HepG2 (cell line): ENCODE data around the gene CTPS2. TPM values are rescaled to one million over a fixed set of nuclear protein-coding genes. Genes with fewer than 3 reads are reported as not detected.
"Not testable (repeated sequence)": the region's sequence is repeated elsewhere in the genome, so short reads cannot be mapped to it uniquely, and the experiment has no call there.

Source experiments
- ATAC-seq: fragments of 200-7000 bp; cut with Tn5 transposase; 3 replicates; pipeline ENCODE4 v1.9.1; 2020; ENCODE audit warnings: mild to moderate bottlenecking, moderate library complexity
- BruUV-seq: library from RNA; stranded (reverse); fragments of 400-500 nt; replicated peaks from 2 replicates; lab custom pipeline; 2021; lab: Mats Ljungman, UMichigan
- CTCF ChIA-PET: fragments of 300-600 bp; formaldehyde crosslinking; extraction: SDS; loops from one replicate; lab custom pipeline; 2021; ENCODE audit warnings: low total read pairs, inconsistent platforms, low intra/inter-chr PET ratio; lab: Yijun Ruan, JAX
- POLR2A ChIA-PET: fragments of 350-600 bp; sonication (Branson Sonifier 250); formaldehyde crosslinking; loops from one replicate; lab custom pipeline; 2020; ENCODE audit warnings: antibody characterized with exemption, inconsistent platforms; lab: Yijun Ruan, JAX
- DNase-seq: peaks from one replicate; pipeline ENCODE4 v3.0.0-alpha.2; 2015; ENCODE audit warnings: low spot score
- FAIRE-seq: peaks from 3 replicates; lab custom pipeline; 2011; peaks lifted over from hg19 to GRCh38; lab: Jason Lieb, UNC
- H2AFZ ChIP-seq: one replicate; pipeline ENCODE4 v1.6.1; 2011; ENCODE audit warnings: low read length, inconsistent platforms
- H3K27ac ChIP-seq: fragments of 300-600 bp; 3 replicates; pipeline ENCODE4 v1.8.0; 2011; ENCODE audit warnings: mixed run types, mild to moderate bottlenecking, mixed read lengths, low read length, inconsistent platforms; ENCODE audit not compliant: insufficient read depth; ENCODE audit errors: extremely low read length
- H3K27me3 ChIP-seq, 2 experiments: fragments of 200-600 bp in 1 of 2; 2 replicates in 1 of 2; 3 replicates in 1 of 2; pipeline versions ENCODE4 v1.6.0 to v1.8.0; 2011; ENCODE audit warnings: low read length in 2 of 2, mild to moderate bottlenecking in 2 of 2, moderate library complexity in 2 of 2, inconsistent platforms in 1 of 2; ENCODE audit not compliant: insufficient read depth in 2 of 2, control insufficient read depth in 1 of 2
- H3K36me3 ChIP-seq, 2 experiments: fragments of 200-600 bp in 1 of 2; replicated peaks in 1 of 2; 2 replicates in 1 of 2; 3 replicates in 1 of 2; pipeline versions ENCODE4 v1.5.1 to v1.8.0; 2011; ENCODE audit warnings: low read length in 2 of 2, inconsistent platforms in 1 of 2; ENCODE audit not compliant: insufficient read depth in 2 of 2, control insufficient read depth in 1 of 2
- H3K4me1 ChIP-seq: 2 replicates; pipeline ENCODE4 v1.5.1; 2012; ENCODE audit warnings: low read length, inconsistent platforms; ENCODE audit not compliant: insufficient read depth
- H3K4me2 ChIP-seq: 2 replicates; pipeline ENCODE4 v1.6.0; 2011; ENCODE audit warnings: low read depth, low read length, inconsistent platforms
- H3K4me3 ChIP-seq, 3 experiments: fragments of 200-600 bp in 1 of 3; sonication (generic), shearing (Covaris generic) in 1 of 3; replicated peaks in 1 of 3; 2 replicates each; pipeline ENCODE4 v1.5.1; 2011 to 2016; ENCODE audit warnings: low read length in 3 of 3, inconsistent platforms in 2 of 3, low read depth in 2 of 3, mild to moderate bottlenecking in 2 of 3, control low read depth in 1 of 3, mixed read lengths in 1 of 3; ENCODE audit not compliant: insufficient read depth in 1 of 3
- H3K79me2 ChIP-seq: one replicate; pipeline ENCODE4 v1.6.1; 2011; ENCODE audit warnings: low read length, inconsistent platforms; ENCODE audit not compliant: insufficient read depth
- H3K9ac ChIP-seq: 2 replicates; pipeline ENCODE4 v1.6.0; 2011; ENCODE audit warnings: mild to moderate bottlenecking, low read depth, low read length, inconsistent platforms; ENCODE audit not compliant: insufficient read depth
- H3K9me3 ChIP-seq: 2 replicates; pipeline ENCODE4 v1.5.1; 2012; ENCODE audit warnings: mild to moderate bottlenecking, low read length
- H4K20me1 ChIP-seq: 2 replicates; pipeline ENCODE4 v1.6.0; 2011; ENCODE audit warnings: inconsistent platforms, mild to moderate bottlenecking, low read length, moderate library complexity; ENCODE audit not compliant: insufficient read depth
- PHF21A ChIP-seq: sonication (generic); formaldehyde crosslinking; IDR thresholded peaks from 2 replicates; pipeline ENCODE4 v1.5.0; 2020; ENCODE audit warnings: mild to moderate bottlenecking, missing genetic modification reagents
- ZBTB21 ChIP-seq: sonication (generic); formaldehyde crosslinking; IDR thresholded peaks from 2 replicates; pipeline ENCODE4 v1.4.0; 2020; ENCODE audit warnings: missing genetic modification reagents
- ZNF282 ChIP-seq: fragments of 450-650 bp; IDR thresholded peaks from 2 replicates; pipeline ENCODE4 v1.6.1; 2018; ENCODE audit not compliant: partially characterized antibody
- ZNF484 ChIP-seq: sonication (generic); formaldehyde crosslinking; IDR thresholded peaks from 2 replicates; pipeline ENCODE4 v1.5.1; 2020; ENCODE audit warnings: mild to moderate bottlenecking, low read depth, missing genetic modification reagents, borderline replicate concordance
- WGBS: methylation state at CpG from one replicate; pipeline ENCODE4 v1.1.6; 2017; ENCODE audit warnings: low lambda C conversion rate; 5-methylcytosine and 5-hydroxymethylcytosine counted together
- in situ Hi-C: cut with HindIII; loops from 2 replicates; pipeline ENCODE4 v1.10.0; 2017; ENCODE audit warnings: low pct_unique_long_range_greater_than_20kb; ENCODE audit not compliant: extremely low pct_ligation_motif_present
- intact Hi-C: fragments of 100-400 bp; cut with micrococcal nuclease; formaldehyde crosslinking; loops from one replicate; pipeline ENCODE4 v1.10.0; 2022; ENCODE audit not compliant: unreplicated experiment
- polyA plus RNA-seq, 8 experiments: library from polyadenylated mRNA; depleted of rRNA in 3 of 8; stranded (reverse) in 7 of 8; unstranded in 1 of 8; fragments of >200 nt; fragmentation: Illumina TruSeq in 4 of 8; extraction: Trizol in 4 of 8; gene quantifications; 2 replicates each; pipeline versions ENCODE4 v1.2.1 to v1.2.3, GENCODE V29; 2011 to 2016; ENCODE audit warnings: low read depth in 4 of 8, missing spikeins in 1 of 8, mixed read lengths in 1 of 8; ENCODE audit not compliant: insufficient read depth in 1 of 8
- total RNA-seq, 5 experiments: library from RNA; depleted of rRNA; stranded (reverse); fragments of >200 nt; fragmentation: Illumina TruSeq; extraction: Trizol; gene quantifications; 2 replicates each; pipeline ENCODE4 v1.2.3, GENCODE V29; 2016; ENCODE audit warnings: low read depth in 1 of 5
- TF ChIP-seq, protein P1 (sequence below): sonication (generic); formaldehyde crosslinking; IDR thresholded peaks from 2 replicates; pipeline ENCODE4 v1.5.0; 2020; ENCODE audit warnings: mild to moderate bottlenecking, missing genetic modification reagents
- TF ChIP-seq, protein P2 (sequence below): sonication (generic); formaldehyde crosslinking; IDR thresholded peaks from 2 replicates; pipeline ENCODE4 v1.4.0; 2020; ENCODE audit warnings: missing genetic modification reagents, low read depth, mild to moderate bottlenecking, borderline replicate concordance

The CTPS2 gene
- total and polyA plus RNA-seq, 2 of the 13 experiments (the other 11 are each of a cell fraction or from before 2014, with no cell fraction given), result 10.3 to 26.1 TPM

DNA sequence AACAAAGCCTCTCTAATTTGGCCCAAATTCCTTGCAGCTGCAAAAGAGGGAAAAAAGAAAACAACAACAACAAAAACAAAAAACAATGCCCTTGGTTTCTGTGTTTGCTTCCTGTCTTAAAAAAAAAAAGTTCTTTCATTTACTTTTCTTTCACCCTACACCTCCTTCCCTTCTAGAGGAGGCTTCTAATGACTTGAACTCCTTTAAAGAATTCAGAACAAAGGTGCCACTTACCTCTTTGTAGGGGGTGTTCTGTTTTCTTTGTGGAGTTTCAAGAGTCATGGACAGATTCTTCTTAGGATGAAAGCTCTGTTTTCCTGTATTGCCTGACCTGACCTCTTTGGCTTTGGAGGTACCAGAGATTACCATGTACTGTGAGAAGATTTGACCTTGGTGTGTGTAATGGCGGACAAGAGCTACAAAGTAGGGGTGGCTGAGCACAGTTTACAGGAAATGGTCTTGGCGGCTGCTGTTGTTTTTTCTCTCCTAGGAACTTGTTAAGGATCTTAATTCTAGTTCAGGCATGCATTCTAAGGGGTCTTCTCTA, 134.9 kb downstream of the CTPS2 start:
- Histone ChIP-seq H2AFZ (no peak overlapping the region), H3K9ac (no peak overlapping the region), H3K27ac (no peak overlapping the region), H3K79me2 (no peaks in the 10 kb centered on the region), H3K36me3 (no peaks in the 10 kb centered on the region), H3K4me2 (no peak overlapping the region), H4K20me1 (no peaks in the 10 kb centered on the region), H3K27me3 (no peaks in the 10 kb centered on the region), H3K9me3 (no peaks in the 10 kb centered on the region), H3K4me3 (no peak overlapping the region), H3K4me1 (no peaks in the 10 kb centered on the region)
- in situ Hi-C loops (no loop called here), intact Hi-C loops (no loop called here)
- ChIA-PET CTCF (no interaction called here), POLR2A (no interaction called here)
- no peak for TF ChIP-seq ZNF282
- no peak for TF ChIP-seq ZNF484 (CRISPR knock-in tag)
- TF ChIP-seq, protein P1, sequence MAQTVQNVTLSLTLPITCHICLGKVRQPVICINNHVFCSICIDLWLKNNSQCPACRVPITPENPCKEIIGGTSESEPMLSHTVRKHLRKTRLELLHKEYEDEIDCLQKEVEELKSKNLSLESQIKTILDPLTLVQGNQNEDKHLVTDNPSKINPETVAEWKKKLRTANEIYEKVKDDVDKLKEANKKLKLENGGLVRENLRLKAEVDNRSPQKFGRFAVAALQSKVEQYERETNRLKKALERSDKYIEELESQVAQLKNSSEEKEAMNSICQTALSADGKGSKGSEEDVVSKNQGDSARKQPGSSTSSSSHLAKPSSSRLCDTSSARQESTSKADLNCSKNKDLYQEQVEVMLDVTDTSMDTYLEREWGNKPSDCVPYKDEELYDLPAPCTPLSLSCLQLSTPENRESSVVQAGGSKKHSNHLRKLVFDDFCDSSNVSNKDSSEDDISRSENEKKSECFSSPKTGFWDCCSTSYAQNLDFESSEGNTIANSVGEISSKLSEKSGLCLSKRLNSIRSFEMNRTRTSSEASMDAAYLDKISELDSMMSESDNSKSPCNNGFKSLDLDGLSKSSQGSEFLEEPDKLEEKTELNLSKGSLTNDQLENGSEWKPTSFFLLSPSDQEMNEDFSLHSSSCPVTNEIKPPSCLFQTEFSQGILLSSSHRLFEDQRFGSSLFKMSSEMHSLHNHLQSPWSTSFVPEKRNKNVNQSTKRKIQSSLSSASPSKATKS (CRISPR knock-in tag), result no peak
- TF ChIP-seq, protein P2, sequence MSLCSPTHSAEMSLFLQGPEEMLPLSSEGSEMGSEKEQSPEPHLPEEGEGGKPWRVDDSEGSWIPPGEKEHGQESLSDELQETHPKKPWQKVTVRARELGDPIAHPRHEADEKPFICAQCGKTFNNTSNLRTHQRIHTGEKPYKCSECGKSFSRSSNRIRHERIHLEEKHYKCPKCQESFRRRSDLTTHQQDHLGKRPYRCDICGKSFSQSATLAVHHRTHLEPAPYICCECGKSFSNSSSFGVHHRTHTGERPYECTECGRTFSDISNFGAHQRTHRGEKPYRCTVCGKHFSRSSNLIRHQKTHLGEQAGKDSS (CRISPR knock-in tag), result no peak
- no peak for TF ChIP-seq PHF21A (CRISPR knock-in tag)
- TF ChIP-seq ZBTB21 (CRISPR knock-in tag), result no peak
- no CpG with 5 or more reads among the region's 2 CpGs for WGBS
- no peak for FAIRE-seq
- BruUV-seq, result no TSS peak
- no peak for DNase-seq
- no peak for ATAC-seq

DNA sequence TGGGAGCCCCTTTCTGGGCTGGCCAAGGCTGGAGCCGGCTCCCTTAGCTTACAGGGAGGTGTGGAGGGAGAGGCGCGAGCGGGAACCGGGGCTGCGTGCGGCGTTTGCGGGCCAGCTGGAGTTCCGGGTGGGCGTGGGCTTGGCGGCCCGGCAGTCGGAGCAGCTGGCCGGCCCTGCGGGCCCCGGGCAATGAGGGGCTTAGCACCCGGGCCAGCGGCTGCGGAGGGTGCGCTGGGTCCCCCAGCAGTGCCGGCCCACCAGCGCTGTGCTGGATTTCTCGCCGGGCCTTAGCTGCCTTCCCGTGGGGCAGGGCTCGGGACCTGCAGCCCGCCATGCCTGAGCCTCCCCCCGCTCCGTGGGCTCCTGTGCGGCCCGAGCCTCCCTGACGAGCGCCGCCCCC, 137.1 kb downstream of the CTPS2 start:
- ATAC-seq, H3K27me3 ChIP-seq, in situ Hi-C loops, H3K27ac ChIP-seq, H2AFZ ChIP-seq, FAIRE-seq, H3K79me2 ChIP-seq, POLR2A ChIA-PET, H3K4me2 ChIP-seq, H3K4me1 ChIP-seq, CTCF ChIA-PET, H3K9me3 ChIP-seq, BruUV-seq, H4K20me1 ChIP-seq, intact Hi-C loops, H3K9ac ChIP-seq, DNase-seq, H3K36me3 ChIP-seq, H3K4me3 ChIP-seq: not testable (repeated sequence)
- no CpG with 5 or more reads among the region's 35 CpGs for WGBS
